Hematopoietic multipotent progenitor cell (in vitro differentiated cells): ENCODE results near the gene SLAMF6. TPM values are rescaled to one million over a fixed set of nuclear protein-coding genes. Genes with fewer than 3 reads are reported as not detected.
"Not testable (repeated sequence)": the region's sequence is repeated elsewhere in the genome, so short reads cannot be mapped to it uniquely, and the experiment has no call there.

Experiments
- DNase-seq, 3 donors: peaks; one replicate each; pipeline ENCODE4 v3.0.0-alpha.2; 2011 to 2015; ENCODE audit warnings: low read depth in 2 of 3, low spot score in 2 of 3
- total RNA-seq: library from RNA; depleted of rRNA; stranded (reverse); fragments of >200 nt; gene quantifications from one replicate; pipeline ENCODE4 v1.2.3, GENCODE V29; 2012

Gene SLAMF6
- total RNA-seq, 1 donor, result 0.54 TPM

DNA sequence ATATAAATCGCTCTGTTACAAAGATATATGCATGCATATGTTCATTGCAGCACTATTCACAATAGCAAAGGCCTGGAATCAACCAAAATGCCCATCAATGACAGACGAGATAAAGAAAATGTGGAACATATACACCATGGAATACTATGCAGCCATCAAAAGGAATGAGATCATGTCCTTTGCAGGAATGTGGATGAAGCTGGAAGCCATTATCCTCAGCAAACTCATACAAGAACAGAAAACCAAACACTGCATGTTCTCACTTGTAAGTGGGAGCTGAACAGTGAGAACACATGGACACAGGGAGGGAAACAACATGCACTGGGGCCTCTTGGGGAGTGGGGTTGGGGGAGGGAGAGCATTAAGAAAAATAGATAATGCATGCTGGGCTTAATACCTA, 5.5 kb downstream of the SLAMF6 start:
- DNase-seq, result not testable (repeated sequence)

- not testable (repeated sequence) for DNase-seq
Observed at GRCh38 chr1:160515908-160516307, 7.1 kb downstream of the SLAMF6 start.

GRCh38 chr1:160504651-160505050, 18.4 kb downstream of the SLAMF6 start:
- no peak for DNase-seq

DNA sequence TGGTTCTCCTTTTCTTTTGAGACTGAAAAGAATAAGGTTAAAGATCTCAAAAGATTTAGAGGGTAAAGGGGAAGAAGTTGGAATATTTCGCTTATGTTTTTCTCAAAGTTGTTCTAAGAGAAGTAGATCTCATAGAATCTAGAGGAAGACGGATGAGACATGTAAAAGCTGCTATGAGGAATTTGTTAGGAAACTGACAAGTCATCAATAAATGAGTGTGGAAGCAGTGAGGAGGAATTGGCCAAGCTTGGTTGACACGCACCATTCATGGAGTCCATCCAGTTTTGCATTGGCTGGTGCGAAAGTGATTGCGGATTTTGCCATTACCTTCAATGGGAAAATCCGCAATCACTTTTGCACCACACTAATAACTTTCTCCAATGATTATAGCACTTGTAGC, 20.0 kb downstream of the SLAMF6 start:
- DNase-seq, result no peak

DNA sequence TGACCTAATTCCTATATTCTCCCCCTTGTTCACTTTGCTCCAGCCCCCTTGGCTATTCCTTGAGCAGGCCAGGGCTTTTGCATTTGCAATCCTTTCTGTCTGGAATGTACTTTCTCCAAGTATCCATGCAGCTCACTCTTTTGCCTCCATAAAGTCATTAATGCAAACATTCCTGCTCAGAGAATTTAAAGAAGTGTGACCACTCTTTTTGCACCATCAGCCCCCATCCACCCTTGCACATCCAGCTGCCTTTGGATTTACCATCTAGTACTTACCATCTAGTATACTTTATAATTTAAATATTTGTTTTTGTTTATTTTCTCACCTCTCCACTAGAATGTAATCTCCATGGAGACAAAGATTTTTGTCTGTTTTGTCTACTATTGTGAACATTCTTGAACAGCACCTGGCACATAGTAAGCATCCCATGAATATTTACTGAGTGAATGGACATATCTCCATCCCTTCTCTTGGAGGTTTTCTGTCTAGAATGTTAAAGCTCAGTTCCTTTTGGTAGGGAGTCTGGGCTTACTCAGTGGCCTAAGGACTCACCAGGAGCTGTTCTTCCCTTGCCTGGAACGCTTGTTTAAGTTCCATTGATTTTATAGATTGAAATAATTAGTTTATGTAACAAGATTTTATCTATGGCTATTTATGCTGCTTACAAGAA, 22.6 kb downstream of the SLAMF6 start:
- DNase-seq, result no peak

DNA sequence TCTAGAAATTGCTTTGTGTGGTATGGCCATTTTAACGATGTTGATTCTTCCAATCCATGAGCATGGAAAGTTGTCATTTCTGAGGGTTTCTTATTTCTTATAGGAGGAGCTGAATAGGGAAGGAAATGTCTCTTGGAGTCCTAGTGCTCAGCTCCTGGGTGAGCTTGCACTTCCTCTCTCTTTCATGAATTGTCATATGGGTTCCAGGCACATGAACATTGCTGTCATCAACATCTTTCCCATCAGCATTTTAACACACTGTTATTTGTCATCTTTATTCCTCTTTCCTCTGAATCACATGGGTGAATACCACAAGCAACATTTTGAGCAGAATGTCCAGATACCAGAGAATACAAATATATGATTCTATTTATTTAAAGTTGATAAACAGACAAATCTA, 23.4 kb downstream of the SLAMF6 start:
- DNase-seq, result no peak

DNA sequence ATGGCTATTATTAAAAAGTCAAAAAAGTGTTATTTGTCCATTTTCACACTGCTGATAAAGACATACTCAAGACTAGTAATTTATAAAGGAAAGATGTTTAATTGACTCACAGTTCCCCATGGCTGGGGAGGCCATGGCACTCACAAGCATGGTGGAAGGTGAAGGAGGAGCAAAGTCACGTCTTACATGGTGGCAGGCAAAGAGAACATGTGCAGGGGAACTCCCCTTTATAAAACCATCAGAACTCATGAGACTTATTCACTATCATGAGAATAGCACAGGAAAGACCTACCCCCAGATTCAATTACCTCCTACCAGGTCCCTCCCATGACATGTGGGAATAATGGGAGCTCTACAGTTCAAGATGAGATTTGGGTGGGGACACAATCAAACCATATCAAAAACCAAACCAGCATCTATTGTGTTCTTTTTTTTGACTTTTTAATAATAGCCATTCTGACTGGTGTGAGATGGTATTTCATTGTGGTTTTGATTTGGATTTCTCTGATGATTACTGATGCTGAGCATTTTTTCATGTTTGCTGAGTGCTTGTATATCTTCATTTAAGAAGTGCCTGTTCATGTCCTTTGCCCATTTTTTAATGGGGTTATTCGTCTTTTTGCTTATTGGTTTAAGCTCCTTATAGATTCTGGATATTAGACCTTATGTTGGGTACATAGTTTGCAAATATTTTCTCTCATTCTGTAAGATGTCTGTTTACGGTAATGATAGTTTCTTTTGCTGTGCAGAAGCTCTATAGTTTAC, 24.6 kb downstream of the SLAMF6 start:
- not testable (repeated sequence) for DNase-seq

- no peak for DNase-seq
Observed at GRCh38 chr1:160496334-160496733, 26.7 kb downstream of the SLAMF6 start.

- no peak for DNase-seq
Observed at GRCh38 chr1:160494620-160495019, 28.4 kb downstream of the SLAMF6 start.

GRCh38 chr1:160492617-160493016, 30.4 kb downstream of the SLAMF6 start:
- no peak for DNase-seq

- no peak for DNase-seq
Observed at GRCh38 chr1:160491981-160492380, 31.1 kb downstream of the SLAMF6 start.

DNA sequence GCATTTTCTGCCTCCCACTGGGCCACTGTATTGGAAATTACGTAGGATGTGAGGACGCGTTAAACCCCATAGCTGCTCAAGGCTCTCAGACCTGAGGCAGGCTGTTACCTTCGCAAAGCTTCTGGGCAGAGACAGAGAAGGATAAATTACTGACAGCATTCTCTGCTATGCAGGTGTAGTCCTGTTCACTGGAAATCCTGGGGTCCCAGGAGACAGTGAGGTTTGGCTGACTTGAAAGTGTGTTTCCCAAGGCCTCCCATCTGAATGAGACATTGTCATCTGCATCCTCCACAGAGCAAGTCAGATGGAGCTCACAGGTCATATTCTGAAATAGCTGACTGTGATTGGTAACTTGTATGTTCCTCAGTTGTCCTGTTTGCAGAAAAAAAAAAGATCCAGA, 32.0 kb downstream of the SLAMF6 start:
- no peak for DNase-seq

- DNase-seq, result no peak
Observed at GRCh38 chr1:160489513-160490261, 33.4 kb downstream of the SLAMF6 start.

DNA sequence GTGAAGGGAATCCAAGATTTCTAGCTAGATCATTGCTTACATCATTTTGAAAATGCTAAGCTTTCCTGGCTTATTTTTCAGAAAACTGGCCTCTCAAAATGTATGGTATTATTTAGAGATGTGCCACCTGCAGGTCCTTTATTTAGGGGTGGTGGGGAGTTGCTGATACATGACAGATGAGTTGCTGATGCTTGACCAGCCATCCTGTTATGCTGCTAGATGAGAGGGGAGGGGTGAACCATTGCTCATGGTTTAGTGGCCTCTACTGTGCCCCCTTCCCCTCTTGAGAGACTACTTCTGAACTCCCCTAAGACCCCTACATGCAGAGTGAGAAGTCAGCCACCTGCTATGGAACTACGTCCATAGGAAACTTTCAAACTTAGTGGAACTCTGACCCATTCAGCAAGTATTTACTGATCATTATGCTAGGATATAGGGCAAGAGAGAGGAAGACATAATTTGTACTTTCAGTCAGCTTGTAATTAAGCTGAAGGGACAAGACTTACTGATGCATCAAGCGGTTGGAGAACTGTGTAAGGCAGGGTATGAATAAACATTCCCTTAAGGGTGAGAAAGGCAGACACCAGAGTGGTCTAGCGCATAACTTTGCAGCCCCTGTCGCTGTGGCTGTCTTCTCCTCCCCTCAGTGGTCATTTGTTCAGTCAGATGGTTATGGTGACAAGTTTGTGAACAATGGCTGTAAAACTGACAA, 34.6 kb downstream of the SLAMF6 start:
- no peak for DNase-seq

DNA sequence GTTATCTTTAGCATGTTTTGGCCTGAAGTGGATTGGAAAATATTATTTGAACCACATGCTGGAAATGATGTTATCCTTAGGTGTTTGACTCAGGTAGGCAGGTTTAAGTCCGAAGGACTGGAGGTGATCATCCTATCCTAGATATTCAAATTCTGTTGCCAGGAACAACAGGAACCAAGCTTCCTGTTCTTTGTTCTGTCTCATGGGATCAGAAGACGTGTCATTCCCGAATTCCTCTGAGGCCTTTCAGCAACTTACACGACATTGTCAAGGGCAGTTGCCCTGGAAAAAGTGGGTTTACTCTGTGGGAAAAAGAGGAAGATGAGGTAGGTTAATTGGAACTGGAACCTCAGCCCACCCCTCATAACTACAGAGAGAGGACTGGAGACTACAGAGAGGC, 36.6 kb downstream of the SLAMF6 start:
- no peak for DNase-seq

DNA sequence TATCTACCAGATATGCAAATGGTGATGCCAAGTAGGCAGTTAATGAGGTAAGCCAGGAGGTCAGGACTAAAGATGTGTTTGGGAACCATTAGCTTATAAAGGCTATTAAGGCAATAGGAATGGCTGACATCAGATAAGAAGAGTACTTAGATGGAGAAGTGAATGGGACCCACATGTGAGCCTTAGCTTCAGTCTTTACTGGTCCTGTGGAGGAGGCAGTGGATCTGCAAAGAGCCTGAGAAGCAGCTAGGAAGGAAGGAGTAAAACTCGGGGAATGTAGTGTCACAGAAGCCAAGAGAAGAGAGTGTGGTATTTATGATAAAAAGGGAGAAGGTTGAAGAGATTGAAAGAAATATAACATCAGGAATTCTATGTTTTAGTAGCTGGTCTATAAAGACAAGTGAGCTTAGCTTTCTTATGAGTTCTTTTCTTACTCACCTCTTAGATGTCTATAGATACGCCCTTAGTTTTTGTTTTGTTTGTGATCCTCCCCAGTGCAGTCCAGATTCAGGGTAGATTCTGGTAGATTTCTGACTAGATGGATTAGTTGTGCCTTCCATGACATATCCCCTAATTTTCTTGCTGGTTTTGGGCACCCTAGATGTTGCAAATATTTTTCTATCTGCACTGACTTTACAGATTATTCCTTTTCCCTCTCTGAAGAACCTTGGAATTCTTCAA, 39.4 kb downstream of the SLAMF6 start:
- DNase-seq, result no peak

GRCh38 chr1:160481979-160482596, 41.0 kb downstream of the SLAMF6 start:
- no peak for DNase-seq

DNA sequence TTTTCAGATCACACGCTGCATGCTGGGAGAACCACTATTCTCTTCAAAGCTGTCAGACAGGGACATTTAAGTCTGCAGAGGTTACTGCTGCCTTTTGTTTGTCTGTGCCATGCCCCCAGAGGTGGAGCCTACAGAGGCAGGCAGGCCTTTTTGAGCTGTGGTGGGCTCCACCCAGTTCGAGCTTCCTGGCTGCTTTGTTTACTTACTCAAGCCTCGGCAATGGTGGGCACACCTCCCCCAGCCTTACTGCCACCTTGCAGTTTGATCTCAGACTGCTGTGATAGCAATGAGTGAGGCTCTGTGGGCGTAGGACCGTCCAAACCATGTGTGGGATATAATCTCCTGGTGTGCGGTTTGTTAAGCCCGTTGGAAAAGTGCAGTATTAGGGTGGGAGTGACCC, 42.3 kb downstream of the SLAMF6 start:
- DNase-seq, result not testable (repeated sequence)

DNA sequence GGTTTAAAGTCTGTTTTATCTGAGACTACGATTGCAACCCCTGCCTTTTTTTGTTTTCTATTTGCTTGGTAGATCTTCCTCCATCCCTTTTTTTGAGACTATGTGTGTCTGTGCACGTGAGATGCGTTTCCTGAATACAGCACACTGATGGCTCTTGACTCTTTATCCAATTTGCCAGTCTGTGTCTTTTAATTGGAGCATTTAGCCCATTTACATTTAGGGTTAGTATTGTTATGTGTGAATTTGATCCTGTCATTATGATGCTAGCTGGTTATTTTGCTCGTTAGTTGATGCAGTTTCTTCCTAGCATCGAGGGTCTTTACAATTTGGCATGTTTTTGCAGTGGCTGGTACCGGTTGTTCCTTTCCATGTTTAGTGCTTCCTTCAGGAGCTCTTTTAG, 44.0 kb downstream of the SLAMF6 start:
- DNase-seq, result not testable (repeated sequence)
